ENCODE results near the gene PAX3. TPM values are rescaled to one million over a fixed set of nuclear protein-coding genes. Genes with fewer than 3 reads are reported as not detected.

Gene PAX3
- total RNA-seq, 1 experiment from 2014 or later: not detected

DNA sequence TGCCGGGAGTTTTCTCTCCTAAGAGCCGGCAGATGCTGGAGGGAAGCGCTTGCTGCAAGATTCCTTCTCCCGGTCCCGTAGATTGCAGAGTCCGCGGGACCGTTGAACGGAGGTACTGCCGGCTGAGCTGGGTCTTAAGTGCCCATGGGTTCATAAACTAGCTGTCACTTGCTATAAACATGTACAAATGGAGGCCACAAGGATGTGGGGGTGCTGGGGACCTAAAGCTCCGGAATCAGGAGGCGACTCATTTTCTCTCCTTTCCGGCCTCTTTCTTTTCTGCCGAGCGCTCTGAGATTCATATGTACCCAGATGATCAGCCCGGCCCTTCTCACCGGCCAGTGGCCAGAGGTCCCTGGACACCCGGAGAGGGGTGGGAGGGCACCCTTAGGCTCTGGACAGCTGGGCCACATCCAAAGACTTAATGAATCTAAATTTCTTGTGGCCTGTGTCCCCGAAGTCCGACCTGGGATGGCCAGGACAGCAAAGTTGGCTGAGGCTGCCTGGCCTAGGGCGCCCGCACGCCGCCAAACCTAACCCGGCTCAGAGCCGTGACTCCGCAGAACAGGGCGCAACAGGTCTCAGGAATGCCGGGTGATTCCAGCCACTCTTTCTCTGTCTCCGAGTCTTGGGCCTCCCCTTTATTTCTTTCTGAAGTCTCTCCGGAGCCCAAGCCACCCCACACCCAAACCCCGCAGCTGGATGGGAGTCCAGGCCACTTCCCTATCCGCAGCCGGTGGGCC, 2.4 kb upstream of the PAX3 start:
- Histone ChIP-seq H3K36me3 (ENCODE audit: low read depth) (no peaks in the 10 kb centered on the region), H3K9me3 (ENCODE audit: insufficient read depth, low read depth) (no peaks in the 10 kb centered on the region), H3K27me3 (ENCODE audit: insufficient read depth, low read depth) (peaks cover 78% of the 10 kb centered on the region), H3K4me1 (replicated peaks; ENCODE audit: insufficient read depth) (no peaks in the 10 kb centered on the region), H3K9me2 (ENCODE audit: insufficient read depth) (no peaks in the 10 kb centered on the region), H3K4me2 (no peak overlapping the region), H3K79me2 (ENCODE audit: low read depth) (no peaks in the 10 kb centered on the region), H3F3A (ENCODE audit: insufficient read depth, low read depth) (no peaks in the 10 kb centered on the region), H3K4me3 (no peak overlapping the region), H3K27ac (no peak overlapping the region), H4K20me1 (ENCODE audit: insufficient read depth) (no peaks in the 10 kb centered on the region), H2AFZ (0 out of 2 replicates have a peak overlapping the region, but pooled peaks have one; percentile 23)
- no TSS peak for BruUV-seq (replicated peaks)
- ChIA-PET CTCF (no interaction called here), POLR2A (ENCODE audit: unreplicated experiment) (no interaction called here)
- DNase-seq: no peak
- intact Hi-C loops (cut with micrococcal nuclease; ENCODE audit: unreplicated experiment): no loop called here
- TF ChIP-seq, protein P1, sequence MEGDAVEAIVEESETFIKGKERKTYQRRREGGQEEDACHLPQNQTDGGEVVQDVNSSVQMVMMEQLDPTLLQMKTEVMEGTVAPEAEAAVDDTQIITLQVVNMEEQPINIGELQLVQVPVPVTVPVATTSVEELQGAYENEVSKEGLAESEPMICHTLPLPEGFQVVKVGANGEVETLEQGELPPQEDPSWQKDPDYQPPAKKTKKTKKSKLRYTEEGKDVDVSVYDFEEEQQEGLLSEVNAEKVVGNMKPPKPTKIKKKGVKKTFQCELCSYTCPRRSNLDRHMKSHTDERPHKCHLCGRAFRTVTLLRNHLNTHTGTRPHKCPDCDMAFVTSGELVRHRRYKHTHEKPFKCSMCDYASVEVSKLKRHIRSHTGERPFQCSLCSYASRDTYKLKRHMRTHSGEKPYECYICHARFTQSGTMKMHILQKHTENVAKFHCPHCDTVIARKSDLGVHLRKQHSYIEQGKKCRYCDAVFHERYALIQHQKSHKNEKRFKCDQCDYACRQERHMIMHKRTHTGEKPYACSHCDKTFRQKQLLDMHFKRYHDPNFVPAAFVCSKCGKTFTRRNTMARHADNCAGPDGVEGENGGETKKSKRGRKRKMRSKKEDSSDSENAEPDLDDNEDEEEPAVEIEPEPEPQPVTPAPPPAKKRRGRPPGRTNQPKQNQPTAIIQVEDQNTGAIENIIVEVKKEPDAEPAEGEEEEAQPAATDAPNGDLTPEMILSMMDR (conservative IDR thresholded peaks at IDR 0.05): no peak
- no peak for TF ChIP-seq EZH2 (IDR thresholded peaks at IDR 0.05; ENCODE audit: low read depth)

DNA sequence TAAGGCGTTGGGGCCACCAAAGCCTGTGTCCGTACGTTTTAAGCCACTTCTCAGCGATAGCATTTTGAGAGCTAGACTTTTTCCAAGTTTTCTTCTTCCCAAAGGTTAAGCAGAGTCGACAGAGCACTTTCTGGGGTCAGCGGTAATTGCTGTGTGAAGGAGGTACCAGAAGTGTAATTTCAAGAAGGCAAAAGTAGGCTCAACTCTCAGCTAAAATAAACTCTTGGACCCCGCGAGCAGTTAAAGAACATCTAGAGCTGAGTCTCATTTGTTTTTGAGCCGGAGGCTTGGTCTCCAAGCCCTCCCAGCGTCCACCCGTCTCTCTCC, 1.9 kb upstream of the PAX3 start:
- Histone ChIP-seq H4K20me1 (ENCODE audit: insufficient read depth) (no peaks in the 10 kb centered on the region), H3K27me3 (ENCODE audit: insufficient read depth, low read depth) (peaks cover 83% of the 10 kb centered on the region), H3F3A (ENCODE audit: insufficient read depth, low read depth) (no peaks in the 10 kb centered on the region), H3K4me3 (no peak overlapping the region), H3K9me3 (ENCODE audit: insufficient read depth, low read depth) (no peaks in the 10 kb centered on the region), H3K4me2 (no peak overlapping the region), H2AFZ (0 out of 2 replicates have a peak overlapping the region, but pooled peaks have one; percentile 23), H3K4me1 (replicated peaks; ENCODE audit: insufficient read depth) (no peaks in the 10 kb centered on the region), H3K36me3 (ENCODE audit: low read depth) (no peaks in the 10 kb centered on the region), H3K27ac (no peak overlapping the region), H3K9me2 (ENCODE audit: insufficient read depth) (no peaks in the 10 kb centered on the region), H3K79me2 (ENCODE audit: low read depth) (no peaks in the 10 kb centered on the region)
- no peak for DNase-seq
- TF ChIP-seq EZH2 (IDR thresholded peaks at IDR 0.05; ENCODE audit: low read depth): no peak
- TF ChIP-seq, protein P1 (conservative IDR thresholded peaks at IDR 0.05): no peak
- ChIA-PET CTCF (no interaction called here), POLR2A (ENCODE audit: unreplicated experiment) (no interaction called here)
- BruUV-seq (replicated peaks): no TSS peak
- intact Hi-C loops (cut with micrococcal nuclease; ENCODE audit: unreplicated experiment): no loop called here

DNA sequence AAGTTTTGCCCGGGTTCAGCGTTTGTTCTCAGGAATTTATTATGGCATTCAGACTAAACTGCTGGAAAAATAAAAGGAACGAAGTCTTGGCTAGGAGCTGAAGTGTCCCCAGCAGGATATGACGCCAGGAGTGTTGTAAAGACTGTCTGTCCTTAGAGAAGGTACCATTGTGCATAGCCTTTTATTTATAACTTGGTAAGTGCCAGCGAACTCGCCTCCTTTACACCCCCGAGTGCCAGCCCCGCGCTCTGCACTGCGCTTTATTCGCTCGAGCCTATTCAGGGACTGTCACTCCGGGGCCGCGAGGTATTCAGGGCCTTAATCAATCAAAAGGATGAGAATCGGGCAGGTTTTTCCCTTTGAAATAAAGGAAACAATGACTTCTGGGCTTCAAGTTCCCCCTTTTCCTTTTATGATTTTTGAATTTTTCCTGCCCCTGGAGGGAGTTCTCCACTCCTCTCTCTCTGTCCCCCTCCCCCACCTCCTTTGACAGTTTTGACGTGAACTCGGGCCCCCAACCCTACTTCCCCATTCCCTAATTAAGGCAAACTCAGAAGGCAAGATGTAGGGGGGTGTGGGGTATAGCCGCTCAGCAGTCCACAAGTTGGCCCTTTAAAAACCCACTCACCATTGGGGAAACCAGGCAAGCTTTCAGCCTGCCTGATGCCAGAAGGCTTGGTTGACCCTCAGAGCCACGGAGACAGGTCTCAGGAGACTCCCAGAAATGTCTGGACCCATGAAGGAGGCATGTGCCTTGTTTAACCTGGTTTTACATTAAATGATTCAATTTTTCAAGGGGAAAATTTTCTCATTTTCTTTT, 1.3 kb upstream of the PAX3 start:
- CTCF ChIA-PET: no interaction called here
- DNase-seq: no peak
- no peak overlapping the region for H3K27ac ChIP-seq
- H3K4me1 ChIP-seq (replicated peaks; ENCODE audit: insufficient read depth): no peaks in the 10 kb centered on the region
- POLR2A ChIA-PET (ENCODE audit: unreplicated experiment): interaction anchor here (0.6 kb wide), 1 partner anchor 967 kb away, joined by 5 read pairs; no protein-coding TSS in a partner anchor
- H4K20me1 ChIP-seq (ENCODE audit: insufficient read depth): no peaks in the 10 kb centered on the region
- intact Hi-C loops (cut with micrococcal nuclease; ENCODE audit: unreplicated experiment): no loop called here
- H2AFZ ChIP-seq: 0 out of 2 replicates have a peak overlapping the region, but pooled peaks have one; percentile 23
- H3K27me3 ChIP-seq (ENCODE audit: insufficient read depth, low read depth): peaks cover 83% of the 10 kb centered on the region
- BruUV-seq (replicated peaks): no TSS peak
- no peaks in the 10 kb centered on the region for H3F3A ChIP-seq (ENCODE audit: insufficient read depth, low read depth)
- no peak overlapping the region for H3K4me3 ChIP-seq
- H3K9me3 ChIP-seq (ENCODE audit: insufficient read depth, low read depth): no peaks in the 10 kb centered on the region
- H3K4me2 ChIP-seq: no peak overlapping the region
- H3K36me3 ChIP-seq (ENCODE audit: low read depth): no peaks in the 10 kb centered on the region
- H3K9me2 ChIP-seq (ENCODE audit: insufficient read depth): no peaks in the 10 kb centered on the region
- no peaks in the 10 kb centered on the region for H3K79me2 ChIP-seq (ENCODE audit: low read depth)
- no peak for TF ChIP-seq EZH2 (IDR thresholded peaks at IDR 0.05; ENCODE audit: low read depth)
- TF ChIP-seq, protein P1 (conservative IDR thresholded peaks at IDR 0.05): no peak
